GM23338 (cell line): ENCODE data around the gene SOX15. TPM values are rescaled to one million over a fixed set of nuclear protein-coding genes. Genes with fewer than 3 reads are reported as not detected.
A peak's percentile ranks its signal among the peaks of the same experiment; 100 is the strongest.

ENCODE experiments used
- ATAC-seq: fragments of 200-7000 bp; cut with Tn5 transposase; 3 replicates; pipeline ENCODE4 v1.9.1; 2020
- DNase-seq: peaks from one replicate; pipeline ENCODE4 v3.0.0-alpha.2; 2015; ENCODE audit warnings: low spot score
- H2AFZ ChIP-seq: fragments of 200-600 bp; sonication (generic); 2 replicates; pipeline ENCODE4 v1.8.0; 2016; ENCODE audit warnings: antibody characterized with exemption, mild to moderate bottlenecking, moderate library complexity
- H3F3A ChIP-seq: fragments of 200-600 bp; sonication (generic); replicated peaks from 2 replicates; pipeline ENCODE4 v1.8.0; 2017; ENCODE audit warnings: antibody characterized with exemption, mixed run types, low read depth
- H3K27ac ChIP-seq: fragments of 200-600 bp; sonication (generic); 2 replicates; pipeline ENCODE4 v1.6.1; 2016; ENCODE audit warnings: low read depth
- H3K27me3 ChIP-seq: fragments of 200-600 bp; sonication (generic); 2 replicates; pipeline ENCODE4 v1.8.0; 2016; ENCODE audit warnings: mild to moderate bottlenecking, mixed run types, moderate library complexity; ENCODE audit not compliant: insufficient read depth
- H3K36me3 ChIP-seq: fragments of 200-600 bp; sonication (generic); 2 replicates; pipeline ENCODE4 v1.8.0; 2016; ENCODE audit warnings: mild to moderate bottlenecking; ENCODE audit not compliant: insufficient read depth
- H3K4me1 ChIP-seq: fragments of 200-600 bp; sonication (generic); 2 replicates; pipeline ENCODE4 v1.8.0; 2016; ENCODE audit warnings: mild to moderate bottlenecking, moderate library complexity; ENCODE audit not compliant: insufficient read depth
- H3K4me2 ChIP-seq: fragments of 200-600 bp; sonication (generic); 2 replicates; pipeline ENCODE4 v1.7.1; 2017; ENCODE audit warnings: mixed run types
- H3K4me3 ChIP-seq: fragments of 200-600 bp; sonication (generic); 2 replicates; pipeline ENCODE4 v1.6.1; 2016; ENCODE audit warnings: mixed run types
- H3K79me2 ChIP-seq: fragments of 200-600 bp; sonication (generic); replicated peaks from 2 replicates; pipeline ENCODE4 v1.8.0; 2017; ENCODE audit warnings: mild to moderate bottlenecking; ENCODE audit not compliant: insufficient read depth
- H3K9me2 ChIP-seq: fragments of 200-600 bp; sonication (generic); 2 replicates; pipeline ENCODE4 v1.8.0; 2017; ENCODE audit not compliant: insufficient read depth
- H4K20me1 ChIP-seq: fragments of 200-600 bp; sonication (generic); replicated peaks from 2 replicates; pipeline ENCODE4 v1.8.0; 2017; ENCODE audit warnings: mild to moderate bottlenecking; ENCODE audit not compliant: insufficient read depth
- H3K27ac Mint-ChIP-seq: 2 replicates; pipeline ENCODE4 v1.8.0; 2020; ENCODE audit warnings: inconsistent platforms, mild to moderate bottlenecking, moderate library complexity, mixed read lengths
- H3K27me3 Mint-ChIP-seq: 3 replicates; pipeline ENCODE4 v1.8.0; 2022; ENCODE audit warnings: low read depth, mild to moderate bottlenecking, moderate library complexity, mixed read lengths, inconsistent platforms; ENCODE audit not compliant: insufficient read depth, poor library complexity
- H3K36me3 Mint-ChIP-seq: 3 replicates; pipeline ENCODE4 v1.8.0; 2021; ENCODE audit warnings: low read depth, mild to moderate bottlenecking, inconsistent platforms, moderate library complexity, mixed read lengths
- H3K4me1 Mint-ChIP-seq: 3 replicates; pipeline ENCODE4 v1.8.0; 2020; ENCODE audit warnings: mild to moderate bottlenecking, inconsistent platforms, mixed read lengths
- H3K4me3 Mint-ChIP-seq: 3 replicates; pipeline ENCODE4 v1.8.0; 2021; ENCODE audit warnings: moderate library complexity, mild to moderate bottlenecking, inconsistent platforms, mixed read lengths
- H3K9me3 Mint-ChIP-seq: 3 replicates; pipeline ENCODE4 v1.8.0; 2020; ENCODE audit warnings: moderate library complexity, mild to moderate bottlenecking, inconsistent platforms, mixed read lengths
- CREB1 ChIP-seq: fragments of 250-450 bp; sonication (Bioruptor Pico); IDR thresholded peaks from 2 replicates; pipeline ENCODE4 v1.5.0; 2020; ENCODE audit warnings: low read depth, mild to moderate bottlenecking, moderate library complexity
- JUNB ChIP-seq: IDR thresholded peaks from one replicate; pipeline ENCODE4 v1.6.1; 2016; ENCODE audit warnings: antibody characterized with exemption; ENCODE audit not compliant: unreplicated experiment
- POLR2AphosphoS5 ChIP-seq: IDR thresholded peaks from 2 replicates; pipeline ENCODE4 v1.6.1; 2016; ENCODE audit warnings: antibody characterized with exemption, low read depth
- STAT1 ChIP-seq: IDR thresholded peaks from one replicate; pipeline ENCODE4 v1.6.1; 2016; ENCODE audit warnings: antibody characterized with exemption; ENCODE audit not compliant: unreplicated experiment
- ZNF462 ChIP-seq: fragments of 250-450 bp; sonication (Bioruptor Pico); IDR thresholded peaks from 2 replicates; pipeline ENCODE4 v1.5.0; 2020; ENCODE audit warnings: mild to moderate bottlenecking, moderate library complexity
- long read RNA-seq: library from polyadenylated mRNA; unstranded; transcript quantifications from one replicate; pipeline ENCODE4 v2.0.0, GENCODE V29; 2020; ENCODE audit not compliant: unreplicated experiment
- polyA plus RNA-seq: library from polyadenylated mRNA; unstranded; fragments of >200 nt; fragmentation: Nextera tagmentation; extraction: Ambion mirVana; gene quantifications from 2 replicates; pipeline ENCODE4 v1.2.1, GENCODE V29; 2016
- total RNA-seq: library from RNA; depleted of rRNA; stranded (reverse); fragments of >200 nt; shearing (Covaris generic); gene quantifications from 2 replicates; pipeline ENCODE4 v1.2.3, GENCODE V29; 2014; rRNA removed

Gene SOX15
- 23.6 and 43.0 TPM in 2 replicates for total RNA-seq
- polyA plus RNA-seq, result 29.9 and 37.7 TPM in 2 replicates
- long read RNA-seq, partial matches to known transcripts, result 0 of 4 reads
- long read RNA-seq, other reads (novel, unspliced or antisense), result 0 of 4 reads

- Mint-ChIP-seq H3K4me1 (peaks cover 37% of the 10 kb centered on the region), H3K27me3 (peaks cover 18% of the 10 kb centered on the region), H3K4me3 (peak within 1 kb of the TSS; percentile 69), H3K27ac (peak within 1 kb of the TSS; percentile 96), H3K36me3 (peaks cover 58% of the 10 kb centered on the region), H3K9me3 (no peaks in the 10 kb centered on the region)
- Histone ChIP-seq H3F3A (peaks cover 37% of the 10 kb centered on the region), H4K20me1 (no peaks in the 10 kb centered on the region), H3K4me2 (peak within 1 kb of the TSS; percentile 99), H3K9me2 (no peaks in the 10 kb centered on the region), H3K79me2 (peaks cover 11% of the 10 kb centered on the region), H3K27me3 (no peaks in the 10 kb centered on the region), H2AFZ (peak within 1 kb of the TSS; percentile 74; the same call in 1 of the 2 replicates), H3K36me3 (peaks cover 31% of the 10 kb centered on the region), H3K4me3 (peak within 1 kb of the TSS; percentile 88), H3K4me1 (peaks cover 15% of the 10 kb centered on the region), H3K27ac (peak within 1 kb of the TSS; percentile 97)
- ATAC-seq, result peak; percentile 70
- no peak for TF ChIP-seq ZNF462 (CRISPR knock-in tag)
- no peak for TF ChIP-seq CREB1 (CRISPR knock-in tag)
- peak; percentile 76 for TF ChIP-seq POLR2AphosphoS5
- TF ChIP-seq JUNB, result no peak
- no peak for TF ChIP-seq STAT1
- peak; percentile 82 for DNase-seq
These were observed at the start of gene SOX15 for GRCh38 chr17:7589891-7590691. TSS of gene SOX15 (minus strand) at chr17:7590094. CDS start at chr17:7589676, 418 bp downstream.
